ENCODE data around the gene CHRNB2. TPM values are rescaled to one million over a fixed set of nuclear protein-coding genes. Genes with fewer than 3 reads are reported as not detected.
A peak's percentile ranks its signal among the peaks of the same experiment; 100 is the strongest.

Gene CHRNB2
- total RNA-seq, 1 donor from 2014 or later, result 4.2 TPM

DNA sequence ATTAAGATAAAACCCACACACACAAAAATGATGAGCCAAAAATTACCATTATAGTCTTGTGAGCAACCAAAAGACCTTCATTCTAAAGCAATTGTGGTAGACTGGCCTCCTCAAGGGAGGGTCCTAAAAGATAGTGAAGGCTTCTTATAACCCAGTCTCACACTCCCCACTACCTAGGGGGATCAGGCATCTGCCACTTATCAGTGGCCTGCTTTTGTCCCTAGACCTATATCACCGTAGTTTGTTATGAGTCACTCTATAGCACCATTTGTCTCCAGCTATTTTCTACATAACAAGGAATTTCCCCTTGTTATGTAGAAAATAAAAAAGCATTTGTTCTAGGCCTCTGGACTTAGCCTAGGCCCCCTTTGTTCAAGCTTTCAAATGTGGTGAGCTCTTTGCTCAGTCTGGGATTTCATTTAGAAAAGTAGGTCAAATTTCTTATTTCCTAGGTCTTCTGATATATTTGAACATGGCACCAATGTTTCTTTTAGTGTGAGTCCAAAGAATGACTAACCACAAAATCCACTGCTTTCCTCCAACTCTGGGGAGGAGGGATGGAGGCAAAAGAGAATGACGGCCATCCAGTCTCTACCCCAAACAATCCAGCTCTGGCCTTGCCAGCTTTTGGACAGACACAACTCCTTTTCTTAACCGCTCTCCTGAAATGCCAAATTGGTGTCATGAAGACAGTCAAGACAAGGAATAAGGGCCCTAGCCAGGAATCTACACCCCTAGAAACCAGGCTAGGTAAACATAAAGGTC, 31.5 kb downstream of the CHRNB2 start:
- DNase-seq (ENCODE audit: extremely low spot score, unreplicated experiment), result no peak
- Mint-ChIP-seq H3K27me3 (no peaks in the 10 kb centered on the region), H3K9me3 (no peaks in the 10 kb centered on the region), H3K27ac (no peak overlapping the region), H3K36me3 (peaks cover 36% of the 10 kb centered on the region), H3K4me1 (ENCODE audit: unreplicated experiment) (peaks cover 5% of the 10 kb centered on the region), H3K4me3 (no peak overlapping the region)
- TF ChIP-seq, protein P1, sequence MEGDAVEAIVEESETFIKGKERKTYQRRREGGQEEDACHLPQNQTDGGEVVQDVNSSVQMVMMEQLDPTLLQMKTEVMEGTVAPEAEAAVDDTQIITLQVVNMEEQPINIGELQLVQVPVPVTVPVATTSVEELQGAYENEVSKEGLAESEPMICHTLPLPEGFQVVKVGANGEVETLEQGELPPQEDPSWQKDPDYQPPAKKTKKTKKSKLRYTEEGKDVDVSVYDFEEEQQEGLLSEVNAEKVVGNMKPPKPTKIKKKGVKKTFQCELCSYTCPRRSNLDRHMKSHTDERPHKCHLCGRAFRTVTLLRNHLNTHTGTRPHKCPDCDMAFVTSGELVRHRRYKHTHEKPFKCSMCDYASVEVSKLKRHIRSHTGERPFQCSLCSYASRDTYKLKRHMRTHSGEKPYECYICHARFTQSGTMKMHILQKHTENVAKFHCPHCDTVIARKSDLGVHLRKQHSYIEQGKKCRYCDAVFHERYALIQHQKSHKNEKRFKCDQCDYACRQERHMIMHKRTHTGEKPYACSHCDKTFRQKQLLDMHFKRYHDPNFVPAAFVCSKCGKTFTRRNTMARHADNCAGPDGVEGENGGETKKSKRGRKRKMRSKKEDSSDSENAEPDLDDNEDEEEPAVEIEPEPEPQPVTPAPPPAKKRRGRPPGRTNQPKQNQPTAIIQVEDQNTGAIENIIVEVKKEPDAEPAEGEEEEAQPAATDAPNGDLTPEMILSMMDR (conservative IDR thresholded peaks at IDR 0.05), result no peak

DNA sequence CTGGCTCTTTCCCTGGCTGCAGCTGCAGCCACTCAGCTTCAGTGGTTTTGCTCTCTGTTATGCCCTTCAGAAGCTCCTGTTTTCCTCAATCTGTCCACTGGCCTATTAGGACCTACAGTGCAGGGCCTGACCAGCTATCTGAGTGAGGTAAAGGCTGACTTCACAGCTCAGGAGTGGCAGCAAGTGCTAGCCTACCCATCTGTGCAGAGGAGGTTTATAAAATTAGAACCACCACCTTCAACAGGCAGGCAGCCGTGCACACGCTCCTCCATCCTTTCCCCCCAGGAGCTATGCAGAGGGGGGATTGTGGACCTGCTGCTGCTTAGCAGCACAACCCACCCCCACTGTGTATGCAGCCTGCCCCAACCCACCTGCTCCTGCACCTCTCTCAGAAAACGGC, 32.1 kb downstream of the CHRNB2 start:
- Mint-ChIP-seq H3K4me1 (ENCODE audit: unreplicated experiment) (peaks cover 11% of the 10 kb centered on the region), H3K36me3 (peaks cover 32% of the 10 kb centered on the region), H3K4me3 (no peak overlapping the region), H3K9me3 (no peaks in the 10 kb centered on the region), H3K27ac (no peak overlapping the region), H3K27me3 (no peaks in the 10 kb centered on the region)
- TF ChIP-seq, protein P1 (conservative IDR thresholded peaks at IDR 0.05), result no peak
- DNase-seq (ENCODE audit: extremely low spot score, unreplicated experiment), result no peak

DNA sequence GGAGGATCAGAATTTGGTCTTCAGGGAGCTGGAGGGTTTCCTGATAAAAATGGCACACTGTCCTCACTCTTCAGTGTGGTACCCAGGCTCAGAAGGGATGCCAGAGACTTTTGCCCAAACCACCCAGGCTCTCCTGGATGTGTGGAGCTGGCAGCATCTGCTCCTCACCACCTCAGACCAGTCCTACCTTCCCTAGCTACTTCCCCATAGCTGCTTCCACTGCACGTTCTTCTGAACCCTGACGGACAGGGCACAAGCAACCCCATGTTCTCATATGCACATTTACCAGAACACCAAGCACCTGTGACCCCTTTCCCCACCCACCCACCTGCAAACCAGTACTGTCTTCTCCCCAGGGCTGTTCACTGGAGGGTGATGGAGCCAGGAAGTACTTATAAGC, 35.7 kb downstream of the CHRNB2 start:
- Mint-ChIP-seq H3K36me3 (peaks cover 27% of the 10 kb centered on the region), H3K27me3 (peaks cover 3% of the 10 kb centered on the region), H3K4me3 (no peak overlapping the region), H3K9me3 (no peaks in the 10 kb centered on the region), H3K27ac (no peak overlapping the region), H3K4me1 (ENCODE audit: unreplicated experiment) (peaks cover 23% of the 10 kb centered on the region)
- DNase-seq (ENCODE audit: extremely low spot score, unreplicated experiment), result no peak
- TF ChIP-seq, protein P1 (conservative IDR thresholded peaks at IDR 0.05), result no peak

DNA sequence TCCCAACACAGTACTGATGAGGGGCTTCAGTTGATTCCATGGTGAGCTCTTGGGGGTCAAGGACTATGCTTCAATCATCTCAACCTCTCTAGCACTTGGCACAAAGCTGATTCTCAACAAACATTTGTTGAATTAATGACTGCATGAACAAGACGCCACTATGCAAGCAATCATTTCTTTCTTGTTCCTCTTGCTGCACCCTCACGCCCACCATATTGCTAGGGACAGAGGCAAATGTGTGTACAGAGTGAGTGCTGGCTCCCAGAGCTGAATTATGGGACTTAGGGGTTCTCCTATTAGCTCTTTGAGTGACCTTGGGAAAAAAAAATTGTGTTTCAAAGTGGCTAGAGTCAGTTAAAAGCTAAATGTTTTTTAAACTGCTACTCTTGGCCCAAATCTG, 38.0 kb downstream of the CHRNB2 start:
- Mint-ChIP-seq H3K4me1 (ENCODE audit: unreplicated experiment) (peaks cover 30% of the 10 kb centered on the region), H3K9me3 (no peaks in the 10 kb centered on the region), H3K36me3 (peaks cover 21% of the 10 kb centered on the region), H3K27me3 (peaks cover 3% of the 10 kb centered on the region), H3K27ac (peak overlapping the region; percentile 7), H3K4me3 (no peak overlapping the region)
- TF ChIP-seq, protein P1 (conservative IDR thresholded peaks at IDR 0.05), result no peak
- DNase-seq (ENCODE audit: extremely low spot score, unreplicated experiment), result no peak

DNA sequence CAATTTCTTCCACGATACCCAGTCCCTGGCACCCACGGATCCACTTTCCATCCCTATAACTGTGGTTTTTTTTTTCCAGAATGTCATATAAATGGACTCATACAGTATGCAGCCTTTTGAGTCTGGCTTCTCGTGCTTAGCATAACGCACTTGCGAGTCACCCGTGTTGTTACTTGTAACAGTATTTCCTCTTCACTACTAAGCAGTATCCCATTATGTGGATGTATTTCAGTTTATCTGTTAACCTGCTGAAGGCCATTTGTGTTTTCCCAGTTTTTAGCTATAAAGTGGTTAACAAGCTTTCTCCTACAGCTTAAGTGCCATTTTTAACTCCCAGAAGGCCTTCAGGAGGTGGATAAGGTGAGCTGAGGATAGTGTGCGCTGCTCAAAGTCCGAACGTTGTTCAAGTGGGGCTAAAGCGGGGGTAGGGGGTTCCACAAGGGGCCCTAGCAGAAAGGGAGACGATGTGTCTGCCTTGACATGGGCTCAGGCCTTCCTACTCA, 39.6 kb downstream of the CHRNB2 start:
- TF ChIP-seq, protein P1 (conservative IDR thresholded peaks at IDR 0.05), result no peak
- Mint-ChIP-seq H3K36me3 (peaks cover 13% of the 10 kb centered on the region), H3K4me1 (ENCODE audit: unreplicated experiment) (peaks cover 39% of the 10 kb centered on the region), H3K27ac (peak overlapping the region; percentile 99), H3K9me3 (no peaks in the 10 kb centered on the region), H3K4me3 (peak overlapping the region; percentile 98), H3K27me3 (peaks cover 3% of the 10 kb centered on the region)
- DNase-seq (ENCODE audit: extremely low spot score, unreplicated experiment), result no peak
